ENCODE data around the gene STX8.

STX8 gene

GRCh38 chr17:9233761-9234160 lies 341.9 kb downstream of the STX8 start:
- DNase-seq (ENCODE audit: low read depth, low spot score): no peak
- in situ Hi-C loops (cut with HindIII; ENCODE audit: low sequenced_read_pairs): no loop called here
- no peak overlapping the region for H3K4me3 ChIP-seq (ENCODE audit: low read depth, low read length)
- no peak for TF ChIP-seq CTCF (IDR thresholded peaks at IDR 0.05; ENCODE audit: low read depth, low read length)

- in situ Hi-C loops (cut with HindIII; ENCODE audit: low sequenced_read_pairs): no loop called here
- DNase-seq (ENCODE audit: low read depth, low spot score): no peak
- no peak for TF ChIP-seq CTCF (IDR thresholded peaks at IDR 0.05; ENCODE audit: low read depth, low read length)
- H3K4me3 ChIP-seq (ENCODE audit: low read depth, low read length): no peak overlapping the region
Measured at GRCh38 chr17:9233271-9233599, 342.4 kb downstream of the STX8 start.

- TF ChIP-seq CTCF (IDR thresholded peaks at IDR 0.05; ENCODE audit: low read depth, low read length): no peak
- no peak overlapping the region for H3K4me3 ChIP-seq (ENCODE audit: low read depth, low read length)
- peak; percentile 44 for DNase-seq (ENCODE audit: low read depth, low spot score)
- in situ Hi-C loops (cut with HindIII; ENCODE audit: low sequenced_read_pairs): no loop called here
Measured at GRCh38 chr17:9232591-9233270, 342.9 kb downstream of the STX8 start.

- DNase-seq (ENCODE audit: low read depth, low spot score): no peak
- no peak for TF ChIP-seq CTCF (IDR thresholded peaks at IDR 0.05; ENCODE audit: low read depth, low read length)
- in situ Hi-C loops (cut with HindIII; ENCODE audit: low sequenced_read_pairs): no loop called here
- H3K4me3 ChIP-seq (ENCODE audit: low read depth, low read length): no peak overlapping the region
Measured at GRCh38 chr17:9232155-9232475, 343.5 kb downstream of the STX8 start.

GRCh38 chr17:9231449-9232154 lies 344.0 kb downstream of the STX8 start:
- TF ChIP-seq CTCF (IDR thresholded peaks at IDR 0.05; ENCODE audit: low read depth, low read length): no peak
- in situ Hi-C loops (cut with HindIII; ENCODE audit: low sequenced_read_pairs): no loop called here
- DNase-seq (ENCODE audit: low read depth, low spot score): no peak
- no peak overlapping the region for H3K4me3 ChIP-seq (ENCODE audit: low read depth, low read length)

GRCh38 chr17:9230861-9231260 lies 344.8 kb downstream of the STX8 start:
- H3K4me3 ChIP-seq (ENCODE audit: low read depth, low read length): no peak overlapping the region
- no peak for TF ChIP-seq CTCF (IDR thresholded peaks at IDR 0.05; ENCODE audit: low read depth, low read length)
- in situ Hi-C loops (cut with HindIII; ENCODE audit: low sequenced_read_pairs): no loop called here
- no peak for DNase-seq (ENCODE audit: low read depth, low spot score)
